Ammon's horn (tissue), 1 donor: ENCODE data around the gene ATP2C2.
"Not testable (repeated sequence)": the region's sequence is repeated elsewhere in the genome, so short reads cannot be mapped to it uniquely, and the experiment has no call there.

ENCODE experiments used
- DNase-seq: peaks from one replicate; pipeline ENCODE4 v3.0.0-alpha.2; 2016; ENCODE audit warnings: low spot score

ATP2C2 gene

GRCh38 chr16:84421081-84421937, 53.0 kb downstream of the ATP2C2 start:
- no peak for DNase-seq

- no peak for DNase-seq
These were observed 53.5 kb downstream of the ATP2C2 start for GRCh38 chr16:84421938-84422220.

- peak; percentile 50 for DNase-seq
These were observed 55.1 kb downstream of the ATP2C2 start for GRCh38 chr16:84423416-84423837.

- no peak for DNase-seq
These were observed 57.4 kb downstream of the ATP2C2 start for GRCh38 chr16:84425696-84426095.

- DNase-seq: no peak
These were observed 58.5 kb downstream of the ATP2C2 start for GRCh38 chr16:84426804-84427203.

- no peak for DNase-seq
These were observed 59.2 kb downstream of the ATP2C2 start for GRCh38 chr16:84427553-84427952.

- no peak for DNase-seq
These were observed 62.5 kb downstream of the ATP2C2 start for GRCh38 chr16:84430860-84431259.

GRCh38 chr16:84434800-84435199, 66.5 kb downstream of the ATP2C2 start:
- no peak for DNase-seq

- DNase-seq: no peak
These were observed 67.9 kb downstream of the ATP2C2 start for GRCh38 chr16:84436196-84436595.

- peak; percentile 12 for DNase-seq
These were observed 70.8 kb downstream of the ATP2C2 start for GRCh38 chr16:84438971-84439696.

- DNase-seq: no peak
These were observed 74.2 kb downstream of the ATP2C2 start for GRCh38 chr16:84442416-84443145.

- DNase-seq: no peak
These were observed 74.9 kb downstream of the ATP2C2 start for GRCh38 chr16:84443166-84443802.

- no peak for DNase-seq
These were observed 76.1 kb downstream of the ATP2C2 start for GRCh38 chr16:84444476-84444875.

- DNase-seq: no peak
These were observed 77.7 kb downstream of the ATP2C2 start for GRCh38 chr16:84446084-84446483.

- no peak for DNase-seq
These were observed 78.5 kb downstream of the ATP2C2 start for GRCh38 chr16:84446596-84447392.

- DNase-seq: no peak
These were observed 80.1 kb downstream of the ATP2C2 start for GRCh38 chr16:84448444-84448843.

GRCh38 chr16:84449156-84450140, 81.1 kb downstream of the ATP2C2 start:
- no peak for DNase-seq

GRCh38 chr16:84450176-84450865, 82.0 kb downstream of the ATP2C2 start:
- no peak for DNase-seq

GRCh38 chr16:84451010-84451676, 82.8 kb downstream of the ATP2C2 start:
- not testable (repeated sequence) for DNase-seq
